Measurements from ENCODE around the gene COL10A1.

COL10A1 gene

GRCh38 chr6:116126032-116126431, at the start of gene COL10A1:
Gene COL10A1, minus strand, starts transcription at chr6:116126132. Its CDS starts 640 bp downstream, at chr6:116125492.
- no peak for DNase-seq

GRCh38 chr6:116175344-116175743, 49.4 kb upstream of the COL10A1 start:
- no peak for DNase-seq

DNA sequence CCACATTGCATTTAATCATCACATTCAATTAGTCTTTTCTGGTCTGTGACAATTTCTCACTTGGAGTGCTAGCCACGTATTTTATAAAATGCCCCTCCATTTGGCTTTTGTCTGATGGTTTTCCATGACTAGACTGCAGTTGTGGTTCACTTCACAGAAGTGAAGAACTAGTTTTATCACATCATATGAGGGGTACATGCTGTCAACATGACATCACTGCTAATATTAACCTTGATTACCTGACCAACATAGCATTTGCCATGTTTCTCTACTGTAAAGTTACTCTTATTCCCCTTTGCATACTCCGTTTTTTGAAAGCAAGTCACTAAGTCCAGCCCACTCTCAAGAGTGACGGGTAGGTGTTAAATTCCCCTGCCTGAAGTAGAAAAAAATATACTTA, 48.0 kb upstream of the COL10A1 start:
- no peak for DNase-seq

- no peak for DNase-seq
These were observed 44.6 kb upstream of the COL10A1 start for GRCh38 chr6:116170358-116171057.

- no peak for DNase-seq
These were observed 43.9 kb upstream of the COL10A1 start for GRCh38 chr6:116169880-116170279.

DNA sequence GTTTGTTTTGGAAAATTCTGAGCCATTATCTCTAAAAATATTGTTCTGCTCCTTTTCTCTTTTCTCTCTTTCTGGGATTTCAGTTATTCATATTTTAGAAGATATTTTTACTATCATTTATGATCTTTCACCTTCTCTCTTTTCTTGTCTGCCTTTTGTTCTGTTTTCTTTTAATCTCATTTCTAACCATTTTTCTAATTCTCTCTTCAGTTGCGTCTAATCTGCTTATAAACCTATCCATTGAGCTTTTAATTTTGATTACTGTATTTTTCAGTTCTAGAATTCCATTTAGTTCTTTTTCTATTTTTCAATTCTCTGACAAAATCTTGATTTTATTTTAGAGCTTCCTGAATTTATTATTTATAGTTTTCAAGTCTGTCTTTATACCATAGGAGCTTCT, 42.2 kb upstream of the COL10A1 start:
- no peak for DNase-seq

GRCh38 chr6:116166369-116166768, 40.4 kb upstream of the COL10A1 start:
- no peak for DNase-seq

GRCh38 chr6:116165596-116165995, 39.7 kb upstream of the COL10A1 start:
- DNase-seq, result no peak

DNA sequence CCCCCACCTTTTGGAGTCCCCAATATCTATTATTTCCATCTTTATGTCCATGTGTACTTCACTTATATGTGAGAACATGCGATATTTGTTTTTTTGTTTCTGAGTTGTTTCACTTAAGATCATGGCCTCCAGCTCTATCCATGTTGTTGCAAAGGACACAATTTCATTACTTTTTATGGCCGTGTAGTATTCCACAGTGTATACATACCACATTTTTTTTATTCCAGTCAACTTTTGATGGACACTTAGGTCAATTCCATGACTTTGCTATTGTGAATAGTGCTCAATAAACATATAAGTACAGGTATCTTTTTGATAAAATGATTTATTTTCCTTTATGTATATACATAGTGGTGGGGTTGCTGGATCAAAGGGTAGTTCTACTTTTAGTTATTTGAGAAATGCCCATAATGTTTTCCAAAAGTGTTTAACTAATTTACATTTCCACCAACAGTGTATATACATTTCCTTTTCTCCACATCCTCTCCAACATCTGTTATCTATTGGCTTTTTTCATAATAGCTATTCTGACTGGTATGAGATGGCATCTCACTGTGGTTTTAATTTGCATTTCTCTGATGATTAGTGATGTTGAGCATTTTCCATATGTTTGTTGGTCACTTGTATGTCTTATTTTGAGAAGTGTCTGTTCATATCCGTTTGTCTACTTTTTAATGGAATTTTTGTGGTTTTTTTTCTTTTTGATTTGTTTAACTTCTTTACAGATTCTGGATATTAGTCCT, 34.0 kb upstream of the COL10A1 start:
- no peak for DNase-seq

DNA sequence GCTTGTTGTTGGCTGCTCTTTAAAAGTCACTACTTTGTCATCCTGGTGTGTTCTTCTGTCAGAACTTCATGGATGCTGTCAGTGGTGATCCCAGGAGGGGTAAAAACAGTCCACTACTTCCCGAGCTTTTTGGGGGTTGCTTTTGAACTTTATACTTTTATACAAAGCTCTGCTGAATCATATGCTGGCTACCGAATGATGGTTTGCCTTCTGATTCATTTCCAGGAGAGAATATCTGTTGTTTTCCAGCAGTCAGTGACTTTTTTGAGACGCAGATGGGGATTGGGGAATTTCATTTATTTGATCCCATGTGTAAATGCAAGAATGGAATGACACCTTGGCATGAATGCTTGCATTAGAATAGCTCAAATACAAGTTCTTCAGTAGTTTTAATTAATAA, 32.7 kb upstream of the COL10A1 start:
- DNase-seq, result no peak

GRCh38 chr6:116157391-116157790, 31.5 kb upstream of the COL10A1 start:
- DNase-seq, result no peak

GRCh38 chr6:116156405-116157326, 30.7 kb upstream of the COL10A1 start:
- no peak for DNase-seq

- no peak for DNase-seq
These were observed 29.0 kb upstream of the COL10A1 start for GRCh38 chr6:116154887-116155286.

DNA sequence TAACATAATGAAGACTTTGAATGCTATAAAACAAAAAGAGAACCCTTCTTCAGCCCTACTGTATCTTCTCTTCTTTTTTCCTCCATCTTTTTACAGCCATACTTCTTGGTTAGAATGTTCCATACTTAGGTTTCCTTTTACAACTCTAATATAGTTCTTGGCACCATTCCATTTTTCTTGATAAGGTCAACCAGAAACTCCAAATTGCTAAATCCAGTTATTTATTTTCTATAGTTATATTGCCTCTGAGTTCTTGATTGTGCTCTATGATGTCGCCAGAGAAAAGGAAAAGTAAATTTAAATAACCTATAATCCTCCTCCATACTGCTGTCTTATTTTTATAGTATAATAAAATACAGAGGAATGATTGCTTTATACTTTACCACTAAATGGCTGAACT, 26.7 kb upstream of the COL10A1 start:
- no peak for DNase-seq

DNA sequence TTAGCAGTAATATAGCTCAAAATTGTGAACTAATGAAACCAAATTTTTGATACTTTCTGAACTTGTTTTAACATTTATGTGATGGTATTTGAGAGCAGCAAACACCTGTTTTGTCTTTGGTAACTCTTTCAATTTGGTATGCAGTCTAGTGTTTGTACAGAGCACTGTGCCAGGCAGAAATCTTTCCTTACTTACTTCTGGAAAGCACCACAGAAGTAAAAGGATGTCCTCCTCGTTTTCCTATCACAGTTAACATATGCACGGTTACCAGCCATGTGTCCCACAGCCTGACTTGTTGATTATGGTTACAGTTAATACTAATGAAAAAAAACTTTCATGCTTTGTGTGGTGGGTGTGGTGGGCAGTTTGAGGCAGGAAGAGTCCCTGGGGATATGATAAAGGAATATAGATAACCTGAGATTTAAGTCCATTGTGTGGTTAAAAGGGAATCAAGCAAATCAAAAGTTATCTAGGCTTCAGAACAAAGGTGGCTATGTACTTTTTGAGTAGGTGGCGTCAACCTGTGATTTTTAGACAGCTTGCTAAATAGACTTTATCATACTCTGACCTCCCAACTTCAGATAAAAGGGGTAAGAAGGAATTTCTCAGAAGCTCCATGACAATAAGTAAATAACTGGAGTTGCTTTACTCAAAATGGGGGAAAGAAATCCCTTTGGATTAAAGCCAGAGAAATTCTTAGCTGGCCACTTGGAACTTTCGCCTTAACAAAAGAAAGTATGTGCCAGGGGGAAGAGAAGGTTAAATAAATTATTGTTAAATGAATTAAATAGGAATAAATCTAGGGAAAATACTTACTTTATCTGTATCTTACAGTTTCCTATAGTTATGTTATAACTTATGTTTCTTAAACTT, 20.1 kb upstream of the COL10A1 start:
- no peak for DNase-seq

DNA sequence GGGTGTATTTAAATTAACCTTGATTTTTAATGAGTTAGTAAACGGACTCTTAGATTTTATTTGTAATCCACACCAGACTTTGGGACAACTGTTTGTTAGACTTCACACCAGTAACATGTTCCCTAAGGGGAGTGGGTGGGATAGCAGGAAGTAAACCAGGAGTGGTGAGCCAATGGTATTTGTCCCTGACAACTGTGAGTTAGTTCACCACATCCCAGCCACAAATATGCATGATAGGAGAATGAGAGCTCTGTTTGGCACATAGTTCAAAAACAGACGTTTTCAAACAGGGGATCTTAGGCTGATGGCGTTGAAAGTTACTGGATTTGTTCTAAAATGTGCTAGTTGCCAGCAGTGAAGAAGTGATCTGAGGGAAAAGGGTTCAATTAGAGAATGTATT, 18.7 kb upstream of the COL10A1 start:
- no peak for DNase-seq

GRCh38 chr6:116139917-116140316, 14.0 kb upstream of the COL10A1 start:
- no peak for DNase-seq

DNA sequence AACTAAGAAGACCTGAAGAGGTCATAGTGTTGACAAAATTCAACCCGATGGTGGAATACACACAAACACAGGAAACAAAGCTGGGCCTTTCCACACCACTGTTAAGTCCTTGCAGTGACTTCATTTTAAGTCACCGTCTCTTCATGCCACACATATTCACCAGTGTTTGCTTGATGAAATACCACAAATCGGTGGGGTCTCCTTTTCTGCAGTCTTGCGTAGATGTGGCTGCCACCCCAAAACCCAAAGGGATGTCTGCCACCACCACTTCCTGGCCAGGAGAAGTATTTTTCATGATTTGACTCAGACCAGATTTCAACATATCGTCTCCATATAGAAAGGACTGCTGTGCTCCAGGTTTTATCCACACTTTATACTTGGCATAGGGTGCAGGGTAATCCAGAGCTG, 11.0 kb upstream of the COL10A1 start:
- no peak for DNase-seq

GRCh38 chr6:116136373-116136772, 10.4 kb upstream of the COL10A1 start:
- DNase-seq, result no peak

GRCh38 chr6:116133453-116133852, 7.5 kb upstream of the COL10A1 start:
- DNase-seq, result no peak

- no peak for DNase-seq
These were observed 2.0 kb upstream of the COL10A1 start for GRCh38 chr6:116127771-116128493.

DNA sequence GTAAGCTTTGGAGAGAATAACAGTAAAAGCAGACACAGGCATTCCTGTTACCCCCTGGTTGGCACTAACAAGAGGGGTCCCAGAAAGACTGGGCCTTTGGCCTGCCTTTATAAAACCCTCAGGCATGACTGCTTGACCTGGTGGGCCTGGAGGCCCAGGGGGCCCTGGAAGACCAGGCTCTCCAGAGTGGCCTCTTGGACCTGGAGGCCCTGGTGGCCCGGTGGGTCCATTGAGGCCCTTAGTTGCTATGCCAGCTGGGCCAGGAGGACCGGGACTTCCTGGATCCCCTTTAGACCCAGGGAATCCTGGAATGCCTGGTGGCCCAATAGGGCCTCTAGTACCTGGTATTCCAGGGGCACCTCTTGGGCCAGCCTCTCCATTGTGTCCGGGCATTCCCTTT, 5.5 kb downstream of the COL10A1 start:
- no peak for DNase-seq

Measured in right forelimb (tissue), 1 donor.